SK-N-SH treated with all-trans-retinoic acid at 6 μM for 48 hours (cell line): ENCODE data around the gene ANKRD13A.

Experiments
- ATAC-seq: fragments of 200-7000 bp; cut with Tn5 transposase; 3 replicates; pipeline ENCODE4 v1.9.1; 2020; ENCODE audit warnings: mild to moderate bottlenecking, moderate library complexity
- ARNTL ChIP-seq: fragments of 450-650 bp; formaldehyde crosslinking; IDR thresholded peaks from 2 replicates; pipeline ENCODE4 v1.5.0; 2020; ENCODE audit warnings: low read depth, mild to moderate bottlenecking, moderate library complexity, borderline replicate concordance
- BACH2 ChIP-seq: fragments of 250-450 bp; sonication (Bioruptor Pico); IDR thresholded peaks from 2 replicates; pipeline ENCODE4 v1.9.0; 2021; ENCODE audit warnings: mild to moderate bottlenecking, borderline replicate concordance
- CREB5 ChIP-seq: fragments of 250-450 bp; sonication (Bioruptor Pico); IDR thresholded peaks from 2 replicates; pipeline ENCODE4 v1.5.1; 2020; ENCODE audit warnings: low read depth, mild to moderate bottlenecking, moderate library complexity
- CSDC2 ChIP-seq: fragments of 250-450 bp; sonication (Bioruptor Pico); IDR thresholded peaks from 2 replicates; pipeline ENCODE4 v1.5.0; 2020; ENCODE audit warnings: mild to moderate bottlenecking, moderate library complexity
- CSRNP3 ChIP-seq: fragments of 250-450 bp; sonication (Bioruptor Pico); IDR thresholded peaks from 2 replicates; pipeline ENCODE4 v1.5.1; 2021; ENCODE audit warnings: mild to moderate bottlenecking, moderate library complexity
- ESRRG ChIP-seq: fragments of 250-450 bp; sonication (Bioruptor Pico); IDR thresholded peaks from 2 replicates; pipeline ENCODE4 v1.6.1; 2021; ENCODE audit warnings: mild to moderate bottlenecking
- GLIS3 ChIP-seq: fragments of 250-450 bp; sonication (Bioruptor Pico); IDR thresholded peaks from 2 replicates; pipeline ENCODE4 v1.5.0; 2020; ENCODE audit warnings: mild to moderate bottlenecking, moderate library complexity
- ISL1 ChIP-seq: fragments of 250-450 bp; sonication (Bioruptor Pico); IDR thresholded peaks from 2 replicates; pipeline ENCODE4 v2.1.2; 2022; ENCODE audit warnings: mild to moderate bottlenecking, moderate library complexity
- OSR1 ChIP-seq: fragments of 250-450 bp; sonication (Bioruptor Pico); IDR thresholded peaks from 2 replicates; pipeline ENCODE4 v1.8.0; 2022; ENCODE audit warnings: moderate library complexity, mild to moderate bottlenecking, inconsistent platforms
- PATZ1 ChIP-seq: fragments of 250-450 bp; sonication (Bioruptor Pico); IDR thresholded peaks from 2 replicates; pipeline ENCODE4 v1.8.0; 2020; ENCODE audit warnings: mild to moderate bottlenecking, moderate library complexity, borderline replicate concordance
- POU6F1 ChIP-seq: fragments of 250-450 bp; sonication (Bioruptor Pico); IDR thresholded peaks from 2 replicates; pipeline ENCODE4 v1.8.0; 2021; ENCODE audit warnings: low read depth, mild to moderate bottlenecking, moderate library complexity, borderline replicate concordance
- TCF4 ChIP-seq: fragments of 250-450 bp; sonication (Bioruptor Pico); IDR thresholded peaks from 2 replicates; pipeline ENCODE4 v1.8.0; 2021; ENCODE audit warnings: mild to moderate bottlenecking, moderate library complexity, borderline replicate concordance
- TSHZ2 ChIP-seq: fragments of 250-450 bp; sonication (Bioruptor Pico); IDR thresholded peaks from 2 replicates; pipeline ENCODE4 v1.5.0; 2020; ENCODE audit warnings: mild to moderate bottlenecking, moderate library complexity
- ZC3H10 ChIP-seq: fragments of 250-450 bp; sonication (Bioruptor Pico); IDR thresholded peaks from 2 replicates; pipeline ENCODE4 v1.5.1; 2021; ENCODE audit warnings: mild to moderate bottlenecking, moderate library complexity
- ZFP30 ChIP-seq: fragments of 450-650 bp; formaldehyde crosslinking; IDR thresholded peaks from 2 replicates; pipeline ENCODE4 v1.5.0; 2022; ENCODE audit warnings: mild to moderate bottlenecking, moderate library complexity
- ZNF565 ChIP-seq: fragments of 450-650 bp; formaldehyde crosslinking; conservative IDR thresholded peaks from 2 replicates; pipeline ENCODE4 v1.5.0; 2020; ENCODE audit warnings: low read depth, mild to moderate bottlenecking, moderate library complexity

Gene ANKRD13A

GRCh38 chr12:110038741-110039084, 39.5 kb downstream of the ANKRD13A start (continued):
- TF ChIP-seq CREB5 (CRISPR knock-in tag) (no peak), CSRNP3 (CRISPR knock-in tag) (no peak), ISL1 (CRISPR knock-in tag) (no peak), ZNF565 (no peak), TCF4 (CRISPR knock-in tag) (no peak), CSDC2 (CRISPR knock-in tag) (no peak), GLIS3 (CRISPR knock-in tag) (no peak), ZC3H10 (CRISPR knock-in tag) (no peak), PATZ1 (CRISPR knock-in tag) (no peak), BACH2 (CRISPR knock-in tag) (no peak)

- peak; percentile 88 for ATAC-seq
- TF ChIP-seq PATZ1 (CRISPR knock-in tag), result no peak
Observed at GRCh38 chr12:110039085-110039807, 40.0 kb downstream of the ANKRD13A start.

- ATAC-seq, result no peak
- no peak for TF ChIP-seq PATZ1 (CRISPR knock-in tag)
- no peak for TF ChIP-seq ARNTL
- TF ChIP-seq TSHZ2, result no peak
- TF ChIP-seq ZFP30 (CRISPR knock-in tag), result no peak
- TF ChIP-seq ISL1 (CRISPR knock-in tag), result no peak
- no peak for TF ChIP-seq GLIS3 (CRISPR knock-in tag)
- no peak for TF ChIP-seq POU6F1 (CRISPR knock-in tag)
- no peak for TF ChIP-seq BACH2 (CRISPR knock-in tag)
- no peak for TF ChIP-seq CSDC2 (CRISPR knock-in tag)
- no peak for TF ChIP-seq OSR1 (CRISPR knock-in tag)
- TF ChIP-seq ESRRG, result no peak
Observed at GRCh38 chr12:110042264-110042663, 43.0 kb downstream of the ANKRD13A start.
